IPS DF 4.7 (cell line): ENCODE measurements around the gene HSD11B1.
"Not testable (repeated sequence)": the region's sequence is repeated elsewhere in the genome, so short reads cannot be mapped to it uniquely, and the experiment has no call there.

ENCODE experiments used
- DNase-seq: peaks from one replicate; pipeline ENCODE4 v3.0.0-alpha.2; 2013; ENCODE audit warnings: low spot score; ENCODE audit errors: extremely low read depth

Gene HSD11B1

DNA sequence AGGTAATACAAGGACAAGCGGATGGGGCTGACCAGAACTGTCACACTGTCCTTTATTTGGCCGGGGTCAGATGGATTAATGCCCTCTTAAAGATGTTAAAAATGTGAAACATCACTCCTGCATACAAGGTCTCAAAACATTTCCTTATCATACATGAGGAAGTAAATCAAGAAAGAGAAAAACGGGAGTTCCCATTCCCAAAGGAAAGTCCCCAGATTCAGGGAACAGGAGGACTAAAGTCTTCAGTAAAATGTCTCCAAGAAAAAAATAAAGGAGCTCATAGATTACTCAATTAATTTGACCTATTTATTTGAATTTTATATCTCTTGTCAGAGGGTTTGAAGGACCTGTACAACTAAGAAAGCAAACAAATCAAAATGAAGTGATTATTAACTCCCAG, 13.4 kb upstream of the HSD11B1 start:
- DNase-seq = no peak

DNA sequence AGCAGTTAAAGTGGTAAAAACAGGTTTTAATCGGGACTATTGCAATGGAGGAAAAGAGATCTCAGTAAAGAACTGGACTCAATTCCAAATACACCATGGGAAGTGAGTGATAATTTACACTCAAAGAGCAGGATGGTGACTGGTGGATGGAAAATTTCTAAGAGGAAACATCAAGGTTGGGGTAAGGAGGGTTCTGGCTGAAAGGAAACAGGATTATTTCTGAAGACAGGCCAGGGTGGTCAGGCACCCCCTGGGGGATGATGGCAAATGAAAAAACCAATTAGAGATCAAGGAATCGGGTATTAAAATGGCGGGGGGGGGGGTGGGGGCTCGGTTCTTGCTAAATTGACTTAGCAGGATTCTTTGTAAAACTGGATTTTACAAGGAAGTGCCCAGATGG, 12.3 kb upstream of the HSD11B1 start:
- DNase-seq = no peak

DNA sequence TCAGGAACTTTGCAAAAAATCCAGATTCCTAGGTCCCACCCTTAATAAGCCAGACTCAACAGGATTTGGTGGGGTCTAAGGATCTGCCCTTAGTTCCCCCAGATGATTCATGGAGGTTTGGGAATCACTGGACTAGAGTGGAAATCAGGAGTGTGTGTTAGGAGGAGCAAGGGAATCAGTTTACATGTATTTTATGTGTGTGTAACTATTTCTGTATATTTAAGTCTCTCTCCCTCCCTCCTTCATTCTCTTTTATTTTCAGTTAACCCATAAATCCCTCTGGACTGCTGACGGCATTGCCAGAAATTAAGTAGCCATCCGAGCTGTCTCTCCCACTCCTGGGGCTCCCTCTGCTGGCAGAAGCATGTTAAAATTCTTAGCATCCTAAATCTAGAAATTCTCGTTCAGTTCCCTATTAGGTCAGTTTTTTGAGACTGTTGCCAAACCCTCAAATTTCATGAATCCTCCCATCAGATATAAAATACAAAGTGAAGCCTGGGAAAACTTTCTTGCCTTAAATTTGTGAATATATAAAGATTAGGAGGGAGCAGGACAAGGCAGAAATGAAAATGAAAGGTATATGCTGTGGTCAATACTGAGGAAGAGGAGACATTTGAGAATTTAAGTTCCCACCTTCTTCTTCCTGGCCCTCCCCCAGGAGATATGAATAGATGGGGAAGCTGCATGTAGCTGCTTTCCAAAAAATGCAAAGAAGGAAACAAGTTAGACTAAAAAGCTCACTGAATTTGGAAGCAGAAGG, 11.7 kb upstream of the HSD11B1 start:
- DNase-seq = peak; percentile 33

DNA sequence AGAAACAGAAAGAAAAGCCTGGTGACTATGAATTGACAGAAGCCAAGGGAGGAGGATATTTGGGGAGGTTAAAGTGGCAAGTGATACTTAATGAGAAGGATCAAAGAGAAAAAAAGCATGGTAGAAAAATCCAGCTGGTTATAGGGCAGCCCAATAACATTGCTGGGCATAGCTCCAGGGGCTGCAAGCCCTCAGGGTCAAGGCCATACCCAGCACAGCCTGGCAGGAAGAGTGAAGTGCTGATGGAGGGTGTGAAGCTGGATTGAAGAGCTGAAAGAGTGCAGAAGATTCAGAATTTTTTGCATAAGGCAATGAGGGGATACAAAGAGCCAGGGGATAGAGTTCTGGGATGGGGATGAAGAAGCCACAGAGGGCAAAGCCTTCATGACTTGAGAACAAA, 8.0 kb upstream of the HSD11B1 start:
- no peak for DNase-seq

DNA sequence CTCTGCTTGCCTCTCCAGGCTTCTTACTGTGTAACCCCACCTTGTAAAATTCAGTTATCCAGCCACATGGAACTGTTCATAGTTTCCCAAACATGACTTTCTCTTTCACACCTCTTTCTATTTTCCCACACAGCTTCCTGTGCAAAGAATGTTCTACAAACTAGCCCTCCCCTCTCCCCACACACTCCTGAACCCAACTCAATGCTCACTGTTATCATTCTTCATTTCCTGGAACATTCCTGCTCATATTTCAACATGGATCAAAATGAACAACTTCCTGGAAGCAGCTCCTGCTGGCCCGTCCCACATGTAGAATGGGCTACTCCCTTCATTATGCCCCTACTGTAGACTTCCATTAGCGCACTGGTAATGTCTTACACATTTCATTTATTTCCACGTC, 7.5 kb upstream of the HSD11B1 start:
- DNase-seq = no peak

DNA sequence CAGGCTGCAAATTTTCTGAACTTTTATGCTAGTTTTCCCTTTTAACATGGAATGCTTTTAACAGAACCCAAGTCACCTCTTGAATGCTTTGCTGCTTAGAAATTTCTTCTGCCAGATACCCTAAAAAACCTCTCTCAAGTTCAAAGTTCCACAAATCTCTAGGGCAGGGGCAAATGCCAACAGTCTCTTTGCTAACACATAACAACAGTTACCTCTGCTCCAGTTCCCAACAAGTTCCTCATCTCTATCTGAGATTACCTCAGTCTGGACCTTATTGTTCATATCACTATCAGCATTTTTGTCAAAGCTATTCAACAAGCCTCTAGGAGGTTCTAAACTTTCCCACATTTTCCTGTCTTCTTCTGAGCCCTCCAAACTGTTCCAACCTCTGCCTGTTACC, 4.0 kb upstream of the HSD11B1 start:
- not testable (repeated sequence) for DNase-seq

DNA sequence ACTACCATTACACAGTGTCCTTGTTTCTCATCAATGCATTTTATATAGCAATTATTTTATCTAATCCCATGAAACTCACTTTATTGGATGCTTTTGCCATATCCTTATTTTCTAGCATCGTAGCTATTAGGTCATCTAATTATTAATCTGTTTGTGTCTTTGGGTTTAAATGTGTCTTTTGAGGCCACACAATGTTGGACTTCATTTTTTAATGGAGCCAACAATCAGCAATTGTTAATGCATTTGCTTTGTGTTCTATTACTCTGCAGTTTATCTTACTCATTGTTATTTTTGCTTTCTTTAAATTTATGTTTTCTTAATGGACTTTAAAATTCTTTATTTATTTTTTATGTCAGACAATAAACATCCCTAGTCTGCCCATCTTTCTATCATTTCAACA, 1.8 kb upstream of the HSD11B1 start:
- DNase-seq = no peak

DNA sequence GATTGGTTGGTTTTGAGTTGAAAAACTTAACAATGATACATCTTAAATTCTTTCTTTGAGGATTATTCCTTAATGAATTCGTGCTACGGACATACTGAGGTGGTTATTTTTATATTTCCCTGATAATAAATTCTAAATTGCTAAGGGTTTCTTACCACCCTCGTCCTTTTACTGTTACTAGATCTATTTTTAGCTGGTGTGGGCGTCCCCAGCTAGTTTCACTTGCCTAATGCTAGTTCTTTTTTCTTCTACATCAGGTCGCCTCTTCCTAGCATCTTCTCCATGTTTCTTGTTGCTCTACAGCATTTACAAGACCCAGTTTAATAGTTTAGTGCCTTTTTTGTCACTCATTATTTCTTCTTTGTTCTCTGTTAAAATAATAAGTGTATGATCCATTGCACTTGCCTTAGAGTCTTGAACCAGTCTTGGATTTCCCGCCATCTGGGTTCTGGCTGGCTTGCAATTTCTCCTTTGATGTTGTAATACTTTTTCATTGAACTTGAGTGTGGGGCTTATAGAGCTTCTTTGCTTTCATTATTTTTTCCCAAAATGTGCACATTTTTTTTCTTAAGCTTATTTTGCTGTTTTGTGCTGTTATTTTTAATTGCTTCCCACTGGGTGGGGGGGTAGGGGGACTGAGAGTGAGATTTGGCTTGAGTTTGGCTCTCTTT, 677 bp upstream of the HSD11B1 start:
- no peak for DNase-seq

DNA sequence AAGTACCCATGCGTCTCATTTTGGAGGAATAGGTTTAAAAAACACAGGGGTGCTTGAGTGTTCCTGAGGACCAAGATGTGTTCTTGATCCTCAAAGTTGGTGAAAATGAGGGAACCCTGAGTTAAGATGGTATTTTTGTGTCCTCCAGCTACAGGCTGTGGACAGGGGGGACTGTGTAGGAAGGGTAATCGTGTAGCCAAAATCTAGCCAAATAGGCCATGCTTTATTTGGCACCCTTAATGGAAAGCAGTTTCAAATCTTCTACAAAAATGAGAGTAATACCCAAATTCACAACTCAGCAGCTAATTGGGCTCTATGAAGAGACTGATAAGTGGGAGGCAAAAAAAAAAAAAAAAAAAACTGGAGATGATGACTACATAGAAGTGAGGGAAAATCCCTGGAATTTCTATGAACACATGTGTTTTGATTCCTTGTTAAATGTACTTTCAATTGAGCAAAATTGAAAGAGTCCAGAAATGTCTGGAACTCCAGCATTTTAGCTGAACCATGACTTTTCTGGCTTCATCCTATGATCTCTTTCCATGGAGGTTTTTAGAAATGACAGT, 470 bp downstream of the HSD11B1 start:
- no peak for DNase-seq

DNA sequence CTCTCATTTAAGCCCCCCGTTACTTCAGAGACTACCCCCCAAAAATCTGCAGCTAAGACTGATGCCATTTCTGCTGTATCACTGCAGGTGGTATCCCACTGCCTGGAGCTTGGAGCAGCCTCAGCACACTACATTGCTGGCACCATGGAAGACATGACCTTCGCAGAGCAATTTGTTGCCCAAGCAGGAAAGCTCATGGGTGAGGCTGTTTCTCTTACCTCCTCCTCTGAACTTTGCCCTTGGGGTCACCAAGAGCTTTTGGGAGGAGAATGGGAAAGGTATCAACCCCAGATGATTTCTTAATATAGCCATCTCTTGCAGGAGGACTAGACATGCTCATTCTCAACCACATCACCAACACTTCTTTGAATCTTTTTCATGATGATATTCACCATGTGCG, 2.0 kb downstream of the HSD11B1 start:
- no peak for DNase-seq

DNA sequence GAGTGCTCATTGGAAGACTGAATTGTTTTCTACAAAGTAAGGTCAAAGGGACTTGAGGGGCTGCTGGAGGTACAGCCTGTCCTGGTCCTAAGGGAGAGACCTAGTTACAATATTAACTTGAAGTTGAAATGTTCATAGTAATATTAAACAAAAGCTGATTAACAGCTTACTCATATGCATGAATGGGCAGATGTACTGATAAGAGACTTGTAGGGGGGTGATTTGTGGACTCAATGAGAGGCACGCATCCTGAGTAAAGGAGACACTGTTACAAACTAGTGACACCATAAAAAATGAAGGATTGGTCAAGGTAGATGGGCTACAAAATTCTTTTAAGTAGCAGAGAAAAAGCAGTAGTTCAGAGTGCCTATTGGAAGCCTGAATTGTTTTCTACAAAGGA, 2.7 kb downstream of the HSD11B1 start:
- no peak for DNase-seq

DNA sequence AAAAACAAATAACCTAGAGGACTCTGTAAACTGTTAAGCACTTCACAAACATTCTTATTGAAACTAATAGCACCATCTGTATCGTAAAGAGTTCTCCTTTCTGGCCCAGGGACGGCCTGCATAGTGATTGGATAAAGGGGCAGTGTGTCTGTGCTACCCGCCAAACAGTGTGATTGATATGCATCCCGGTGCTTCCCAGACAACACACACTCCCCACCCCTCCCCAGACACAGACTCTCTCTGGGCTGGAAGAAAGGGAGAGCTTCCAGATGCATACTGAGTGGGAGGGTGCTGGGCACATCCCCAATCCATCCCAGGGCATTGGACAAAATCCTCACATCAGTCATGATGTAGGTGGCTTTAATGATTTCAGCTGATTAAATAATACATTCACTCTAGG, 3.7 kb downstream of the HSD11B1 start:
- no peak for DNase-seq

DNA sequence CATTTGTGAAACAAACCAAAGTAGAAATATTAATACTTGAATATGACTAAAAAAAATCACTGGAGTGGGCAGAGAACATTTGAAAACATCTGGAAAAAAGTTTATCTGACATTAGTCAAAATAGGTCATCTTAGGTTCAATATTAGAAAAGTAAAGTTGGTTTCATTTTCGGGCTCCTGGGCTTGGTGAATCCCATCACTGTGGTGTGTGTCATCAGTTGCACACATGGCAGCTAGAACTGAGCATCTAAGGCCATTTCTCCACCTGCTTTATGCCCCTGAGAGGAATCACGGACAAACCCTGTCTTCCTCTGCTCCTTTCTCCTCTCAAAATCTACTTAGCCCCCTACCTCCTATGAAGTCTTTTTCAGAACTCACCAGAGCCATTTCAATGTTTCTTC, 5.4 kb downstream of the HSD11B1 start:
- no peak for DNase-seq

DNA sequence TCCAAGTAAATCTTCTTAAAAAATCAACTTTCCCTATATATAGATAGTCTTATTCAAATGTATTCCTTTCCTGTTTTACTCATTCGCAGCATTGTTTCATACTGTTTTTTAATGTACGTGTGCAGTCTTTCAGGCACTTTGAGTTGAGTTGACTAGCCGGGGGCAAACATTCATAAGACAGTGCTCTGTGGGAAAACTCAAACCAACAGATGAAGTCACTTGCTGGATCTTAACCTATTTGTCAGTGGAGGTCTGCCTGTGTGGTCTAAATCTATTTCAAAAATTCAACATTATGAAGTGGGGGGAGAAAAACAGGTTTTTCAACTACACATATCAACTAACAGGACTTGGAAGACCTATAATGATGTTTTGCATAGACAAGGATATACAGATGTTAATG, 6.2 kb downstream of the HSD11B1 start:
- DNase-seq = no peak

DNA sequence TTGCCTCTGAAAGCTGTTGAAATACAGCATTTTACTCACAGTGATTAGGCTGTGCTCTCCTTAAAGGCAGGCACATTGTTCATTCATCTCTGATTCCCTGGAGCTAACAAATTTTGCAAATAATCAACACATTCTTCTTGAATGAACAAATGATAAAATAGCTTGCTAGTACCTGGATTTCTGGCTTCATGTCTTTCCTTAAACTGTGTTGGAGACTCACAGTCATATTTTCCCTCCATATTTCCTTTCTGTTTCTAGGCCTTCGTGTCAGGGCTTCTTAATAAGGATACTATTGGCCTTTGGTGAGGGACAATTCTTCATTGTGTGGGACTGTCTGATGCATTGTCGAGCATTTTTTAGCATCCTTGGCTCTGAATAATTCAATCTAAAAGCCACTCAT, 9.7 kb downstream of the HSD11B1 start:
- no peak for DNase-seq

DNA sequence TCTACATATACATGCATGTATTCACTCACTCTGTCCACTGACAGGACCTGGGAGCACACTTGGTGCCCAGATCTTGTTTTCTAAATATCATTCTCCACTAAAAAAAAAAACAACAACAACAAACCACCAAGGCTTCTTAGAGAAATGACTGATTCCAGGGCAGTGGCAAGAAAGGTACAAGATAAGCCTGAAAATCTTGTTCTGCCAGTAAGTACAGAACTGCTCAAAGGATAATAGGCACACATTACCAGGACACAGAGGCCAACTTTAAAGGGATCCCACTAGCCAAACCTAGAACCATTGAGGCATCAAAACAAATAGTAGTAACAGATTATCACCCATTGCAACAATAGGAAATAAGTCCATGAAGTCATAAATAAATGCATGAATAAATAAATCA, 10.7 kb downstream of the HSD11B1 start:
- DNase-seq = no peak

DNA sequence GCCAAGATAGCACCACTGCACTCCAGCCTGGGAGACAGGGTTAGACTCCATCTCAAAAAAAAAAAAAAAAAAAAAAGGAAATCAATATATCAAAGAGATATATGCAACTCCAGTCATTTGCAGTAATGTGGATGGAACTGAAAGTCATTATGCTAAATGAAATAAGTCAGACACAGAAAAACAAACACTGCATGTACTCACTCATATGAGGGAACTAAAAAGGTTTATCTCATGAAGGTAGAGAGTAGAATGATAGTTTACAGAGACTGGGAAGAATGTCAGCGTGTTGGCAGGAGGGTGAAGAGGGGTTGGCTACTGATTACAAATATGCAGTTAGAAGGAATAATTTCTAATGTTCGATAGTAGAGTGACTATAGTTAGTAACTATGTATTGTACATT, 13.2 kb downstream of the HSD11B1 start:
- DNase-seq = no peak

DNA sequence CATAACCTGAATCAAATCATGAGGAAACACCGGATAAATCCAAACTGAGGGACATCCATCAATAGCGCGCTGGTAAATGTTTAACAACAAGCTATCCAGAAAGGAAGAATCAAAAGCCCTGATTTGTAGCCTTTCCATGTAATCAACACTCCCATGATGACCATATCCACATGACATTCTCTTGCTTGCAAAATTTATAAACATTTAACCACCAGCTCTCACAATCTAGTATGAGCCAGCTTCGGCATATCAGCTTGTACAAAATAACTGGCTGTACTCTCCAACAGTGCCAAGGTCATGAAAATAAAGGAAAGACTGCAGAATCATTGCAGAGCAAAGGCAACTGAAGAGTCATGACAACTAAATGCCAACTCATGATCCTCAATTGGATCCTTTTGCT, 15.7 kb downstream of the HSD11B1 start:
- no peak for DNase-seq

DNA sequence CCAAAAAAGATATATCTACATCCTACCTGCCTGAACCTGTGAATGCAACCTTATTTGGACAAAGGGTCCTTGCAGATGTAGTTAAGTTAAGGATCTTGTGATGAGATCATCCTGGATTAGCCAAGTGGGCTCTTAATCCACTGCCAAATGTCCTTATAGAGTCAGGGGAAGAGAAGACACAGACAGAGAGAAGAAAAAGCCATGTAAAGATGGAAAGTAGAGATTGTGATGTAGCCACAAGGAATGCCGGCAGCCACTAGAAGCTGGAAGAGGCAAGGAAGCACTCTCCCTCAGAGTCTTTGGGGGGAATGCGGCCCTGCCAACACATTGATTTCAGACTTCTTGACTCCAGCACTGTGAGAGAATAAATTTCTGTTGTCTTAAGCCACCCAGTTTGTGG, 16.2 kb downstream of the HSD11B1 start:
- no peak for DNase-seq

DNA sequence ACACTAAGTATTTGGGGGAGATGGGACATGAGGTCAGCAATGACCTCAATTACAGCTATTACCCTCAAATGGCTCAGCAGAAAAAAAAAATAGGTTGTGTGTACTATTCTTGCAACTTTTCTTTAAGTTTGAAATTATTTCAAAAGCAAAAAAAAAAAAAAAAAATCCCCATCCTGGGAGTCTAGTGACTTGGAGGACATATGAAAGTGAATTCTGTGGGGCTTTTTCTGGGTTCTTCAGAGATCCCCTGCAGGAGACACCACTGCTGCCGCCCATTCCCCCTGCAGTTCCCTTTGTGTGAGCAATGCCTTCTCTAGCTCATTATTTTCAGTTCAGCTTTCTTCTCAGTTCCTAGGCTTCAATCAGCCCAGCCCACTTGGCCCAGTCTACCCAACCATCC, 16.7 kb downstream of the HSD11B1 start:
- DNase-seq = no peak

DNA sequence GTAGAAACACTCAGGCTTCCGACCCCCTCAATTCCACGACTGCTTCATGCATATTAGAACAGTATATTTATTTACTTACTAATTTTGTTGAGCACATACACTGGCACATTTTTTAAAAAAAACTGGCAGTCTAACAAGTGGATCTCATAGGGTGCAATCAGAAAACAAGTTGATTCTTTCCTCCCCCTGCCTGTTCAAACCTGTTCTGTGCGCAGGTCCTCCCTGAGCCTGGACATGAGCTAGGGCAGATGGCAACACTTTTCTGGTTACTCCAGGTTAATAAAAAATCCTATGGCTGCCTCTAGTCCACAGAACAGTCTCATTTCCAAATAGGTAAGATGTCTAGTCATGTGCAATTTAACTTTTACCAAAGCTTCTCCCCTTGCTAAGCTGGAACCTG, 18.6 kb downstream of the HSD11B1 start:
- no peak for DNase-seq

DNA sequence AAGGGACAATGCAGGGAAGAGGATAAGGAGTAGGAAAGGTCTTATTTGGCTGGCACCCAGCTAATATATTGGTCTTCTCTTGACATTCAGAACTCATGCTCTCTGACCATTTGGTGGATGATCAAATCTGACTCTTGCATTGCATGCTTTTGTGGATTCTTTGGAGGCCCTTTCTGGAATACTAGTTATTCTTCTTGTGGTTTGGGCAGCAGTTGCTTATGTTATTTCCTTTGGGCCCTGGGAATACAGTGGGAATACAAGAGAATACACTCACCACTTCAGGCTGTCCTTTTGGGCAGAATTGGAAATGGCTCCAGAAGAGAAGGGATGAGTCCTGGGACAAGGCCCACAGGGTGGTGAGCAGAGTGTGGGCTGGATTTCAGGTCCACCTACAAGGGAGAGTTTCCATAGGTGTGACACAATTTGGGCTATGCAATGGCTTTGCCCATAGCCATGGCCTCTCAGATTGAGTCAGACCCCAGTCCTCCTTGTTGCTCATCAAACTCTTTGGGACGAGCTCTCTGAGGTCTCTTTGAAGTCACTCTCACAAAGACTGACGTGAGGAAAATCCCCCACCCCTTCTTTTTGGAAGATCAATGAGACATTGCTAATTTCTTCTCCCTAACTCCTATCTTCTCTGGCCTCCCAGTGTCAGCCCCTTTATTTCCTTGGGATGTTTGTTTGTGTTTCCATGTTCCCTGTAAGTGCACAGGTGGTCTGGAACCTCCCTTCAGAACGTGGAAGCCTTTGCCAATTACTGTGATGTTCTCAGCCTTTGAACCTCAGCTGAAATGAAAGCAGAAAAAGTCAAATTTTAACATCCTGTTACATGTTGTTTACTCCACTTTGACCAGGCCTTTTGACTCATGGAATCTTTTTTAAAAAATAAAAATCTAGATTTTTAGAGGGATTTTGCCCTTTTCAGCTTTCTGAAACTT, 19.4 kb downstream of the HSD11B1 start:
- no peak for DNase-seq
